Ectodermal cell (in vitro differentiated cells): ENCODE results near the gene KCNH5. TPM values are rescaled to one million over a fixed set of nuclear protein-coding genes. Genes with fewer than 3 reads are reported as not detected.
A peak's percentile ranks its signal among the peaks of the same experiment; 100 is the strongest.

Source experiments
- H3K27ac ChIP-seq: 2 replicates; pipeline ENCODE4 v1.7.0; 2013; ENCODE audit warnings: mild to moderate bottlenecking, low read depth, low read length; ENCODE audit not compliant: insufficient read depth, poor library complexity, severe bottlenecking
- H3K27me3 ChIP-seq: 2 replicates; pipeline ENCODE4 v1.7.0; 2013; ENCODE audit warnings: mild to moderate bottlenecking, low read length; ENCODE audit not compliant: insufficient read depth, control insufficient read depth, poor library complexity, severe bottlenecking
- H3K36me3 ChIP-seq: one replicate; pipeline ENCODE4 v1.7.0; 2013; ENCODE audit warnings: low read length; ENCODE audit not compliant: control insufficient read depth, insufficient read depth
- H3K4me1 ChIP-seq: one replicate; pipeline ENCODE4 v1.7.0; 2013; ENCODE audit warnings: low read length; ENCODE audit not compliant: control insufficient read depth, insufficient read depth
- H3K4me3 ChIP-seq: 2 replicates; pipeline ENCODE4 v1.7.0; 2013; ENCODE audit warnings: low read depth, low read length, control low read depth; ENCODE audit not compliant: insufficient read depth
- H3K9me3 ChIP-seq: 2 replicates; pipeline ENCODE4 v1.7.0; 2013; ENCODE audit warnings: mild to moderate bottlenecking, low read length, moderate library complexity; ENCODE audit not compliant: control insufficient read depth
- WGBS, 2 experiments: methylation state at CpG; one replicate each; pipeline ENCODE4 v1.1.7; 2013; ENCODE audit warnings: missing lambda C conversion rate in 2 of 2; 5-methylcytosine and 5-hydroxymethylcytosine counted together
- polyA plus RNA-seq, 4 experiments: library from polyadenylated mRNA; stranded (reverse); fragments of 50-300 nt; gene quantifications; one replicate each; pipeline ENCODE4 v1.2.3, GENCODE V29; 2013

The KCNH5 gene, protein sequence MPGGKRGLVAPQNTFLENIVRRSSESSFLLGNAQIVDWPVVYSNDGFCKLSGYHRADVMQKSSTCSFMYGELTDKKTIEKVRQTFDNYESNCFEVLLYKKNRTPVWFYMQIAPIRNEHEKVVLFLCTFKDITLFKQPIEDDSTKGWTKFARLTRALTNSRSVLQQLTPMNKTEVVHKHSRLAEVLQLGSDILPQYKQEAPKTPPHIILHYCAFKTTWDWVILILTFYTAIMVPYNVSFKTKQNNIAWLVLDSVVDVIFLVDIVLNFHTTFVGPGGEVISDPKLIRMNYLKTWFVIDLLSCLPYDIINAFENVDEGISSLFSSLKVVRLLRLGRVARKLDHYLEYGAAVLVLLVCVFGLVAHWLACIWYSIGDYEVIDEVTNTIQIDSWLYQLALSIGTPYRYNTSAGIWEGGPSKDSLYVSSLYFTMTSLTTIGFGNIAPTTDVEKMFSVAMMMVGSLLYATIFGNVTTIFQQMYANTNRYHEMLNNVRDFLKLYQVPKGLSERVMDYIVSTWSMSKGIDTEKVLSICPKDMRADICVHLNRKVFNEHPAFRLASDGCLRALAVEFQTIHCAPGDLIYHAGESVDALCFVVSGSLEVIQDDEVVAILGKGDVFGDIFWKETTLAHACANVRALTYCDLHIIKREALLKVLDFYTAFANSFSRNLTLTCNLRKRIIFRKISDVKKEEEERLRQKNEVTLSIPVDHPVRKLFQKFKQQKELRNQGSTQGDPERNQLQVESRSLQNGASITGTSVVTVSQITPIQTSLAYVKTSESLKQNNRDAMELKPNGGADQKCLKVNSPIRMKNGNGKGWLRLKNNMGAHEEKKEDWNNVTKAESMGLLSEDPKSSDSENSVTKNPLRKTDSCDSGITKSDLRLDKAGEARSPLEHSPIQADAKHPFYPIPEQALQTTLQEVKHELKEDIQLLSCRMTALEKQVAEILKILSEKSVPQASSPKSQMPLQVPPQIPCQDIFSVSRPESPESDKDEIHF
- 2.9 TPM for polyA plus RNA-seq (2013, experiment 1 of 4)
- 4.1 TPM for polyA plus RNA-seq (2013, experiment 2 of 4)
- polyA plus RNA-seq (2013, experiment 3 of 4) = 3.1 TPM
- polyA plus RNA-seq (2013, experiment 4 of 4) = 3.3 TPM

DNA sequence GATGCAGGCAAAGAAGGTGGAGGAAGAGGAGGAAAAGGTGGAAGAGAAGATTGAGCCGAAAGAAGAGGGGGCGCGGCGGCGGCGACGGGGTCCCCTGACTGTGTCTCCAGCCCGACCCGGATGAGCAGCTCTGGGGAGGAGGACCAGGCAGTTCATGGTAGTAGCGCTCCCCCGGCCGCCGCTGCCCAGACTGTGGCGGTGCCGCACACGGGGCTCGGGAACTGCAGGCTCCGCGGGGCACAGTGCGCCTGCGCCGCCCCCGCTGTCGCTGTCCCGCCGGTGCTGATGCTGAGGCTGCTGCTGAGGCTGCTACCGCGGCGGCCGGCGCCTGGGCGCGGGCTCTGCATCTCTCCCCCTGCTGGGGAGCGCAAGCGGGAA lies at the start of gene KCNH5:
TSS of gene KCNH5 (minus strand) at position 225 of the 378 bp plus-strand sequence. CDS start 272 bp downstream, outside the sequence.
- no peaks in the 10 kb centered on the region for H3K36me3 ChIP-seq
- H3K27me3 ChIP-seq = peaks cover 44% of the 10 kb centered on the region
- peak within 1 kb of the TSS; percentile 51 for H3K4me3 ChIP-seq
- peaks cover 4% of the 10 kb centered on the region for H3K4me1 ChIP-seq
- no peaks in the 10 kb centered on the region for H3K9me3 ChIP-seq
- WGBS, 2 experiments = 0% methylated on average over 35 of the region's 35 CpGs
- peak within 1 kb of the TSS; percentile 27 for H3K27ac ChIP-seq

DNA sequence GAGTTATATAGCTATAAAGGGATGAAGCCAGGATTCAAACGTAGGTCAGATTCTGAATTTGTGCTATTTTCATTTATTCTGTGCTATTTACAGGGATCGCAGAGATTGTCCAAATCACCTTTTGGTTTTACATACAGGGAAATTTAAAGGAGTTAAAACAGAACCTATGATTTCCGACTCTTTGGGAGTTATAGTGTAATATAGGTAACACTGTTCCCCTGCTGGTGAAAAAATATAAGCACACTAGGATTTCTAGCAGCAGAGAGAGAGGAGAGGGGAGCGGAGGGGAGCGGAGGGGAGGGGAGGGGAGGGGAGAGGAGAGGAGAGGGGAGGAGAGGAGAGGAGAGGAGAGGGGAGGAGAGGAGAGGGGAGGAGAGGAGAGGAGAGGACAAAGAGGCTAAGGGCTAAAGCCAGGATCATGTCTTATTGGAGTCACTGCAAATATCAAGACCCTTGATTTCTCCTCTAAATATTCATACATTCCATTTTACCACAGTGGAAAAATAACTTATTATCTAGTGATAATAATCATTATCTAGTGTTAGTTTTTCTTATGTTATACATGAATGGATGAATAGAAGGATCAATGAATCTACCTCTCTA lies 46.2 kb upstream of the KCNH5 start:
- no peak overlapping the region for H3K4me3 ChIP-seq
- H3K27ac ChIP-seq = no peak overlapping the region
- no peaks in the 10 kb centered on the region for H3K9me3 ChIP-seq
- no peaks in the 10 kb centered on the region for H3K4me1 ChIP-seq
- no peaks in the 10 kb centered on the region for H3K36me3 ChIP-seq
- H3K27me3 ChIP-seq = no peaks in the 10 kb centered on the region
- 91 to 96% methylated on average over 3 of the region's 5 CpGs for WGBS, 2 experiments

DNA sequence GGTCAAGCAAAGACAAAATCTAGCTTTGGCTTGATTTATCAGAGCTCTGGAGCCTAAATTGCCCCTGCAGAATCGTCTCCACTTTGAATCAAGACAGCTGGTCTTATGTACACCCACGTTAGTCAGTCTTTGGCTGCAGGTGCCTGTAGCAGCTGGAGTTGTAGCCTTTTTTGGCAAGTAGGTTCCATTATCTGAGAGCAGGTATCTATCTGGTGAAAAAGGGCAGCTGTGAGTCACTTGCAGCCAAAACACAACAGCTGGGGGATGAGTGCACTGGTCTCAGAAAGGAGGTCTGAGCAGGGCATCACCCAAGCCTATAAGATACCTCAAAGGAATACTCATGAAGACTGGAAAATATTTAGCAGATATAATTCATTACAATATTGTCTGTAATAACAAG lies 43.6 kb upstream of the KCNH5 start:
- H3K27ac ChIP-seq = no peak overlapping the region
- H3K36me3 ChIP-seq = no peaks in the 10 kb centered on the region
- no peaks in the 10 kb centered on the region for H3K27me3 ChIP-seq
- 76 to 78% methylated on average over 2 of the region's 2 CpGs for WGBS, 2 experiments
- no peak overlapping the region for H3K4me3 ChIP-seq
- no peaks in the 10 kb centered on the region for H3K4me1 ChIP-seq
- no peaks in the 10 kb centered on the region for H3K9me3 ChIP-seq

DNA sequence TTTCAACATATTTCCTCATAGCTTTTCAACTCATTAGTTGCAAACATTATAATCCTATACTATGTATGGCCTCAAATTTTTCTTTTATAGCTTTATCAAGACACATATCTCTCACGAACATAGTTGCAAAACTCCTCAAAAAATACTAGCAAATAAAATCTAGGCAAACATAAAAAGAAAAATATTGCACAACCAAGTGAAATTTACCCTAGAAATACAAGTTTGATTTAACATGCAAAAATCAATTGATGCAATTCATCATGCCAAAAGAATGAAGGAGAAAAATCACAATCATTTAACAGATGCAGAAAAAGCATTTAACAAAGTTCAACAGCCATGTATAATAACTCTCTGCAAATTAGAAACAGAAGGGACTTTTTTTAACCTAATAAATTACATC lies 33.3 kb upstream of the KCNH5 start:
- WGBS, 2 experiments = 88 to 92% methylated on average over 1 of the region's 1 CpG
- H3K27ac ChIP-seq = no peak overlapping the region
- no peaks in the 10 kb centered on the region for H3K27me3 ChIP-seq
- H3K9me3 ChIP-seq = no peaks in the 10 kb centered on the region
- no peaks in the 10 kb centered on the region for H3K36me3 ChIP-seq
- H3K4me1 ChIP-seq = no peaks in the 10 kb centered on the region
- no peak overlapping the region for H3K4me3 ChIP-seq

DNA sequence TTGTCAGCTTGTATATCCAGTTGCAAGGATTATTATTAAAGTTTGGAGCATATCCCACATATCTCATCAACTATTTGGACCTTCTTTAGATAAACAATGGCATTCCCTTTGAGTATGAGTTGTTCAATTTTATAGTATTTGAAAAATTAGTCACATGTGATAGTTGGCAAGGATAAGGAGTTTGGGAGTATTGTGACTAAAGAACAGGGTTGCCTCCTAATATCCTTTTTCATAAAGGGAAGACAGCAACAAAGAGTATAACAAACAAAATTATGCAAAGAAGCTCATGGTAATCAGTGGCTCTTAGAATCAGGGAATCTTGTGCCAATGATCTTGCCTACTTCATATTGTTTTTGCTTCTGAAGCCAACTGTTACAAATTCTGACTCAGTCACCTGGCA lies 31.2 kb upstream of the KCNH5 start:
- H3K4me3 ChIP-seq = no peak overlapping the region
- H3K4me1 ChIP-seq = no peaks in the 10 kb centered on the region
- no peaks in the 10 kb centered on the region for H3K36me3 ChIP-seq
- H3K27ac ChIP-seq = no peak overlapping the region
- no peaks in the 10 kb centered on the region for H3K27me3 ChIP-seq
- no peaks in the 10 kb centered on the region for H3K9me3 ChIP-seq

DNA sequence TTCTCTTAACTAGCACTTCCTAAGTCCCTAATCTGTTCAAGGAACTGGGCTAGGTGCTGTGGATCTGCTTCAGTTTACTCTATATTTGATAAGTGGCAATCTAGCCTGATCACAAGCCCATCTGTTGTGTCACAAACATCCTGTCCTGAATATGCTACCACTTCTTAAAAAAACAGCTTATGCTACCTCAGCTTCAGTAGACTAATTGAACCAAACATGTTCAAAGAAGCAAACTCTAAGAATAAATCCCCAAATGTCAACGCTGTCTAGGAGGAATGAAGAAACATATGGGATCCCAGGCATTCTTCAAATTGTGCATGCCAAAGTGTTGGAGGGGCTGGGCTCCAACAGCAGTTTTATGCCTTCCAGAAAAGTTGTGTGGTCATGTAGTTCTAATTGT lies 10.4 kb upstream of the KCNH5 start:
- no peak overlapping the region for H3K27ac ChIP-seq
- 93 to 100% methylated on average over 1 of the region's 1 CpG for WGBS, 2 experiments
- no peaks in the 10 kb centered on the region for H3K27me3 ChIP-seq
- no peaks in the 10 kb centered on the region for H3K9me3 ChIP-seq
- H3K4me3 ChIP-seq = no peak overlapping the region
- H3K4me1 ChIP-seq = no peaks in the 10 kb centered on the region
- H3K36me3 ChIP-seq = no peaks in the 10 kb centered on the region

DNA sequence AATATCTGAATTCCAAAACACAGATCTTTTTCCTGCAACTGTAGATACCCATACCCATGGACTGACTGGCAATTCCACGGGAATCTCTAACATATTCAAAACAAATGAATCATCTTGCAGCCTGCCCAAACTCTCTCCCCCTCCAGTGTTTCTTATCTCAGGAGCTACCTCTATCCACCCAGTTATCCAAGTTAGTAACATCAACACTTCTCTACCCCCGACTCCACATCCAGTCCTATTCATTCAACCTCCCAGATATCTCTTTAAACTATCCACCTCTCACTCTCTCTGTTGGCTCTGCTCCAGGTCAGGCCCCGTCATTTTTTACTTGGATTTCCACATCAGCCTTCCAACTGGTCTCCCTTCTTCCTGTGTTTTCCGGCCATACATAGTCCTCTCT lies 6.7 kb upstream of the KCNH5 start:
- WGBS, 2 experiments = 75 to 80% methylated on average over 4 of the region's 4 CpGs
- H3K4me1 ChIP-seq = no peaks in the 10 kb centered on the region
- no peak overlapping the region for H3K27ac ChIP-seq
- no peaks in the 10 kb centered on the region for H3K9me3 ChIP-seq
- no peak overlapping the region for H3K4me3 ChIP-seq
- no peaks in the 10 kb centered on the region for H3K36me3 ChIP-seq
- peaks cover 18% of the 10 kb centered on the region for H3K27me3 ChIP-seq

DNA sequence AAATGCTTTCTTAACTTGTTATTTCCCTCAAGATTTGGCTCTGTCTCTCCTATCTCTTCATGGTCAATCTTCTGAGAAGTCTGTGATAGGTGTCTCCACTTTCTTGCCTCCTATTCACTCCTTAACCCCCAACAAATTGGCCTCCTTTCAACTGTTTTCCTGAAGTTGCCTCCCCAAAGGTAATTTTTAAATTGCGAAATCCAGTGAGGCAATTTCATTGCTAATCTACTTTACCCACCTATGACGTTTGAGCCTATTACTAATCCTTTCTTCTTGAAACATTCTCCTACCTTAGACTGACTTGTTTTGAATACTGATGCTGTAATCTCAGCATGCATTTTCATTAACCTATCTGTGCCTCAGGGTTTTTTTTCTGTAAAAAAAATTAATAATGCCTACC lies 6.0 kb upstream of the KCNH5 start:
- no peaks in the 10 kb centered on the region for H3K36me3 ChIP-seq
- no peak overlapping the region for H3K4me3 ChIP-seq
- peaks cover 4% of the 10 kb centered on the region for H3K4me1 ChIP-seq
- 90 to 91% methylated on average over 2 of the region's 2 CpGs for WGBS, 2 experiments
- H3K27me3 ChIP-seq = peaks cover 24% of the 10 kb centered on the region
- H3K27ac ChIP-seq = no peak overlapping the region
- no peaks in the 10 kb centered on the region for H3K9me3 ChIP-seq

DNA sequence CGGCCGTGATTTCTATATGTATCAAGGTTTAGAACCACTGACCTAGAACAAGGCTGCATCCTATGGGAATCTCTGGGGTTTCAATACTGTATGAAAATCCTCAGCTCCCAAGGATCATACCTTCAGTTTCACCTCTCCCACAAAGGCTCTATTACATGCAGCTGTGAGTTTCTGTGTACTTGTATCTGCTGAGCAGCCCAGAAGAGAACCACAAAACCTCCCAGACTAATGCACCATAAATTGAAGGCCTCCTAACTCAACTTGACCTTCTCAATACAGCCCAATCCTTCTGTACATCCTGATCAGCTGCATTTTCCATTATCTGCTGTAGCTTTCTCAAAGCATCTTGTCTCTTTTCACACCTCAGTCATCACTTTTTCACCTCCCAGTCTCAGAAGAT lies 5.4 kb upstream of the KCNH5 start:
- no peak overlapping the region for H3K27ac ChIP-seq
- peaks cover 4% of the 10 kb centered on the region for H3K4me1 ChIP-seq
- no peak overlapping the region for H3K4me3 ChIP-seq
- 96 to 98% methylated on average over 2 of the region's 2 CpGs for WGBS, 2 experiments
- H3K27me3 ChIP-seq = peaks cover 29% of the 10 kb centered on the region
- no peaks in the 10 kb centered on the region for H3K9me3 ChIP-seq
- H3K36me3 ChIP-seq = no peaks in the 10 kb centered on the region
